Measurements from ENCODE around the gene FRAS1. TPM values are rescaled to one million over a fixed set of nuclear protein-coding genes. Genes with fewer than 3 reads are reported as not detected.

FRAS1 gene
- total and polyA plus RNA-seq, 4 experiments from 2014 or later, result not detected

DNA sequence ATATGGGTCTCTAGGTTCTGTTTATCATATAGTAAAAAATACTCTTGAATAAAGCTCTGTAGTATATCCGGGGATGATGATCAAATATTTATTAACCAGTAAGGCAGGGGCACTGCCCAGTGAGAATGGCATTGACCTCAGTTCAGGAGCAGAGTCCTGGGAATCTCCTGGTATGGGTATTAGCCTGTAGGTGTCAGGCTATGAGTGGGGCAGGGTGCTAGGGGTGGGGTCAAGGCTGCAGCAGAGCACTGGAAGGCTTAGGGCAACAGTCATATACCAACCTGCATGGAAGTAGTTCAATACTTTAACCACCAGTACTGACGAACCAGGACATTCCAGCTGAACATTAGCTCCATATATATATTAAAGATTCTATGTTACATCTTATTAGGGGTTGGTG is 274.1 kb downstream of the FRAS1 start:
- no peaks in the 10 kb centered on the region for H3K4me1 Mint-ChIP-seq
- DNase-seq, result no peak
- no peak overlapping the region for H3K4me3 Mint-ChIP-seq
- ChIA-PET CTCF (ENCODE audit: partially characterized antibody) (no interaction called here), POLR2A (ENCODE audit: partially characterized antibody) (no interaction called here)
- H3K9me3 Mint-ChIP-seq, result no peaks in the 10 kb centered on the region
- Histone ChIP-seq H3K27me3 (ENCODE audit: insufficient read depth, low read length) (no peaks in the 10 kb centered on the region), H3K36me3 (ENCODE audit: insufficient read depth, low read length) (no peaks in the 10 kb centered on the region), H3K4me1 (ENCODE audit: insufficient read depth, low read length) (no peaks in the 10 kb centered on the region), H3K9me3 (ENCODE audit: control insufficient read depth in 1 of 2, low read length in 2 of 2) (no peaks in the 10 kb centered on the region), H3K27ac (ENCODE audit: low read depth, low read length) (no peak overlapping the region), H3K4me3 (ENCODE audit: low read length in 2 of 2) (no peak overlapping the region)
- no peaks in the 10 kb centered on the region for H3K36me3 Mint-ChIP-seq
- H3K27me3 Mint-ChIP-seq, result no peaks in the 10 kb centered on the region
- intact Hi-C loops (cut with micrococcal nuclease), result no loop called here
- no peak overlapping the region for H3K27ac Mint-ChIP-seq

DNA sequence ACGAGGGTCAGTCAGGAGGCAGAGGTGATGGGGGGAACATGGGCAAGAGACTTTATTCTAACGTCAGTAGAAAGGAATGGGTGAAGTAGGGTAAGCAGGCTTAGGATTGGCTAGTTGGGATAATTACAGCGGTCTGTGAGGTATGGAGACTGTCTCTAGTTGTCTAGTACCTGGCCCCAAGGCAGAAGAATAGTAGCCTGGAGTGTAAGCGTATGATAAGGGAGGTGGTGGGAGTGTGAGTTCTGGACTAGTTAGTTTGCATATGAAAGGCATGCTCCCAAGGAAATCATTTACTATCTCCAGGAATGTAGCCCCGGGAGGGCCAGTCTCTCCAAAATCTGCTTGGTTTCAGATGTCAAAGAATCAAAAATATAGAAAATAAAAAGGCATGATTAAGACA is 274.8 kb downstream of the FRAS1 start:
- intact Hi-C loops (cut with micrococcal nuclease), result no loop called here
- H3K27ac ChIP-seq (ENCODE audit: low read depth, low read length), result no peak overlapping the region
- CTCF ChIA-PET (ENCODE audit: partially characterized antibody), result no interaction called here
- H3K27ac Mint-ChIP-seq, result no peak overlapping the region
- no peaks in the 10 kb centered on the region for H3K9me3 Mint-ChIP-seq
- no peaks in the 10 kb centered on the region for H3K4me1 Mint-ChIP-seq
- no peak overlapping the region for H3K4me3 Mint-ChIP-seq
- H3K27me3 Mint-ChIP-seq, result no peaks in the 10 kb centered on the region
- H3K36me3 Mint-ChIP-seq, result no peaks in the 10 kb centered on the region
- H3K9me3 ChIP-seq (ENCODE audit: control insufficient read depth in 1 of 2, low read length in 2 of 2), result no peaks in the 10 kb centered on the region
- H3K36me3 ChIP-seq (ENCODE audit: insufficient read depth, low read length), result no peaks in the 10 kb centered on the region
- H3K27me3 ChIP-seq (ENCODE audit: insufficient read depth, low read length), result no peaks in the 10 kb centered on the region
- DNase-seq, result no peak
- no peak overlapping the region for H3K4me3 ChIP-seq (ENCODE audit: low read length in 2 of 2)
- no peaks in the 10 kb centered on the region for H3K4me1 ChIP-seq (ENCODE audit: insufficient read depth, low read length)
- POLR2A ChIA-PET (ENCODE audit: partially characterized antibody), result no interaction called here

DNA sequence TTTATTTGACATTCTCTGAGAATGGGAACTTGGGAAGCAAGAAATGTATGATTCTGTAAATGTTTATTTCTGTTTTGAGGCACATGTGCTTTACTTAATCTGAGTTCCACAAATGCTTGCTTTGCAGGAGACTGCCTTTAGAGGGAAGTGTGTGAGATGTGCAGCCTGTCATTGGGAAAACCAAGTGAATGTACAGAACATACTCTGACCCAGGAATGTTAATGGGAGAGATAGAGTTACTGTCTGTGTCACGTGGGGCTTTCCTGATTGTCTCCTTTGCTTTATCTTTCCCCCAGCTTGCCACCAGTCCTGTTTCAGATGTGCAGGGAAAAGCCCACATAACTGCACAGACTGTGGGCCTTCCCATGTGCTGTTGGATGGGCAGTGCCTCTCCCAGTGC is 275.9 kb downstream of the FRAS1 start:
- Mint-ChIP-seq H3K9me3 (no peaks in the 10 kb centered on the region), H3K36me3 (no peaks in the 10 kb centered on the region), H3K27me3 (no peaks in the 10 kb centered on the region), H3K4me3 (no peak overlapping the region), H3K4me1 (no peaks in the 10 kb centered on the region), H3K27ac (no peak overlapping the region)
- Histone ChIP-seq H3K27ac (ENCODE audit: low read depth, low read length) (no peak overlapping the region), H3K27me3 (ENCODE audit: insufficient read depth, low read length) (no peaks in the 10 kb centered on the region), H3K36me3 (ENCODE audit: insufficient read depth, low read length) (no peaks in the 10 kb centered on the region), H3K4me1 (ENCODE audit: insufficient read depth, low read length) (no peaks in the 10 kb centered on the region), H3K4me3 (ENCODE audit: low read length in 2 of 2) (no peak overlapping the region), H3K9me3 (ENCODE audit: control insufficient read depth in 1 of 2, low read length in 2 of 2) (no peaks in the 10 kb centered on the region)
- intact Hi-C loops (cut with micrococcal nuclease), result no loop called here
- DNase-seq, result no peak
- ChIA-PET POLR2A (ENCODE audit: partially characterized antibody) (no interaction called here), CTCF (ENCODE audit: partially characterized antibody) (no interaction called here)

DNA sequence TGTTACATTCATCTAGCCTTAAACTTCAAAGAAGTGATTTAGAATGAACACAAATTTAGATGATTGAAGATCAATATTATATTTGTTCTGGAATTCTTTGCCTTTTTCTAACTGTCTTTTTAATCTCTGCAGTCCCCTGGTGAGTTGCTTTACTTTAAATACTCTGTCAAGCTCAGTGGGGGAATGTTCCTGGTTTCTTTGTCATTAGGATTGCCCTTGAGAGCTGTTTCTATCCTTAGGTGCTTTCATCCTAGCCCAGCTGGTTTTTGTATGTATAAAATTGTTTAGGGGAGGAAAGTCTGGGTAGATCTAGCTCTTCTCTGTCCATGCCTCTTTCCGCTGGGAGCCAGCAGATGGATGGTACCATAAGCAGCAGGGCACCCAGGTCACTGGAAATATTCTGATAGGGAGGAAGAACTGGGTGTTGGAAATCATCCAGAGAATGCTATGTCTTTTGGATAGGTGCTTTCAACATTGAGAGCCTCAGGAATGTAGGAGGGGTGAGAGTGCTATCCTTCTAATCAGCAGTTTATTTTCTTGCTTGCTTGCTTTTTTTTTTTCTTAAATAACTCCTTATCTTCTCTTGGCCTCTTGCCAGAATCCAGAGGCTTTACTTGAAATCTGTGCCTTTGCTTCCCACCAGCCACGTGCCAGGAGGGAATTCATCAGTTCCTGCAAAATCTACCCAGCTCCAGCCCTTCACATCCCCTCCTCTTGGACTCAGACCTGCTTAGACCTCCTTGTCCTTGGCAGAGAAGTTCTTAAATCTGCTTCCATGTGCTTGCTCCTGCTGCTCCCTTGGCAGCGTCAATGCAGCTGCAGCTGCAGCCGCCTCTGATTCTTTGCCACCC is 279.2 kb downstream of the FRAS1 start:
- H3K36me3 Mint-ChIP-seq, result no peaks in the 10 kb centered on the region

DNA sequence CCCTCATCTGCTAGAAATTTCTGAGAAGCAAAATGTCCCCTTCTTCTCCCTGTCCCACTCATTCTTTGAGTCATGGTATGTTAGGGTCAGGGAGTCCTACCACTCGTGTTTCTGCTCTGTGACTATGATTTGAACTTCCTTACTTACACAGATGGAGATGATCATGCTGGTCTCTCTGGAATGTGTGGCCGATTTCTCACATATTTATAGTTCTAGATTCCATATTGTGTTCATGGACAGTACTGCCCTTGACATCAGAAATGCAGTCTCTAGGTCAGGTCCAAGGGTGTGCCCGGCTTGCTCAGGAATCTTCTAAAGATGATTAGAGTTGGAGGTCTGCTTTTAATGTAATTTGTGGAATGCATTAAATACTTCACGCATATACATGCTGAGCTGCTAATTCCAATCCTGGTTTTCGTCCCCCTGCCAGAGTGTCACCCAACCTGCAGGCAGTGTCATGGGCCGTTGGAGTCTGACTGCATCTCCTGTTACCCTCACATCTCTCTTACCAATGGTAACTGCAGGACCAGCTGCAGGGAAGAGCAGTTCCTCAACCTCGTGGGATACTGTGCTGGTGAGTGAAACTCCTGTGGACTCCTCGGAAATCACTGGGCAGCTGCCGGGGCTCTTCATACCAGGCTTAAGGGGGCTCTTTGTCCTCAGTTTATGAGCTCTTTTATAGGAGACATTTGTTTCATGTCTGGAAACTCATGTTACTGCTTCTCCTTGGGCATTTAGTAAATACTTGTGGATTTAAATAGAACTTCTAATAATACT is 280.3 kb downstream of the FRAS1 start:
- no peaks in the 10 kb centered on the region for H3K4me1 ChIP-seq (ENCODE audit: insufficient read depth, low read length)
- intact Hi-C loops (cut with micrococcal nuclease), result no loop called here

More for the DNA sequence above, 279.2 kb downstream of the FRAS1 start:
- Mint-ChIP-seq H3K27me3 (peaks cover 2 to 6% of the 10 kb centered on the region in 2 donors), H3K9me3 (no peaks in the 10 kb centered on the region), H3K27ac (no peak overlapping the region), H3K4me3 (no peak overlapping the region), H3K4me1 (no peaks in the 10 kb centered on the region)
- no peak for DNase-seq
- Histone ChIP-seq H3K36me3 (ENCODE audit: insufficient read depth, low read length) (no peaks in the 10 kb centered on the region), H3K27me3 (ENCODE audit: insufficient read depth, low read length) (no peaks in the 10 kb centered on the region), H3K27ac (ENCODE audit: low read depth, low read length) (no peak overlapping the region), H3K4me3 (ENCODE audit: low read length in 2 of 2) (no peak overlapping the region), H3K4me1 (ENCODE audit: insufficient read depth, low read length) (no peaks in the 10 kb centered on the region), H3K9me3 (ENCODE audit: control insufficient read depth in 1 of 2, low read length in 2 of 2) (no peaks in the 10 kb centered on the region)
- intact Hi-C loops (cut with micrococcal nuclease), result no loop called here
- ChIA-PET POLR2A (ENCODE audit: partially characterized antibody) (no interaction called here), CTCF (ENCODE audit: partially characterized antibody) (no interaction called here)

DNA sequence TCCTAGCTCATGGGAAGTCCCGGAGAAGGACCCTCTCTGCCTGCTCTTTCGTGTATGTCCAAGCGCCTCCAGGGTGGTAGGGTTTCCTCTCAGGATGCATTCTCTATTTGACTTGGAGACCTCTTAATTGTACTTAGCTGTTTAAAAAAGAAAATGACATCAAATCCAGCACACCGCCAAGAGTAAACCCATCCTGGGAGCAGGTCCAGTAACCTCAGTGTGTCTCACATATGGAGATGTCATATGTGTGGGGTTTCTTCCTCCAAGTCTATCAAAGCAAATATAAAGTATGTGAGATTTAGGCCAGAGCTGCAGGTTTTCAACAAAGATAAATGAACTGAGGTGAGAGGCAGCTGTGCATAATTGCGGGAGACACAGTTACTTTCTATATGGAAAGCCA is 285.0 kb downstream of the FRAS1 start:
- Histone ChIP-seq H3K27me3 (ENCODE audit: insufficient read depth, low read length) (no peaks in the 10 kb centered on the region), H3K27ac (ENCODE audit: low read depth, low read length) (no peak overlapping the region), H3K4me3 (ENCODE audit: low read length in 2 of 2) (no peak overlapping the region), H3K9me3 (ENCODE audit: control insufficient read depth in 1 of 2, low read length in 2 of 2) (no peaks in the 10 kb centered on the region), H3K4me1 (ENCODE audit: insufficient read depth, low read length) (no peaks in the 10 kb centered on the region), H3K36me3 (ENCODE audit: insufficient read depth, low read length) (no peaks in the 10 kb centered on the region)
- no peak overlapping the region for H3K4me3 Mint-ChIP-seq
- ChIA-PET CTCF (ENCODE audit: partially characterized antibody) (no interaction called here), POLR2A (ENCODE audit: partially characterized antibody) (no interaction called here)
- no peak overlapping the region for H3K27ac Mint-ChIP-seq
- H3K9me3 Mint-ChIP-seq, result peaks cover 0 to 4% (median 0%) of the 10 kb centered on the region in 8 donors
- no peak for DNase-seq
- no peaks in the 10 kb centered on the region for H3K36me3 Mint-ChIP-seq
- intact Hi-C loops (cut with micrococcal nuclease), result no loop called here
- peaks cover 2 to 6% of the 10 kb centered on the region in 2 donors for H3K27me3 Mint-ChIP-seq
- H3K4me1 Mint-ChIP-seq, result no peaks in the 10 kb centered on the region

More for the DNA sequence above, 280.3 kb downstream of the FRAS1 start:
- Histone ChIP-seq H3K36me3 (ENCODE audit: insufficient read depth, low read length) (no peaks in the 10 kb centered on the region), H3K4me3 (ENCODE audit: low read length in 2 of 2) (no peak overlapping the region), H3K27ac (ENCODE audit: low read depth, low read length) (no peak overlapping the region), H3K27me3 (ENCODE audit: insufficient read depth, low read length) (no peaks in the 10 kb centered on the region), H3K9me3 (ENCODE audit: control insufficient read depth in 1 of 2, low read length in 2 of 2) (no peaks in the 10 kb centered on the region)
- no peaks in the 10 kb centered on the region for H3K9me3 Mint-ChIP-seq
- peaks cover 2 to 6% of the 10 kb centered on the region in 2 donors for H3K27me3 Mint-ChIP-seq
- ChIA-PET CTCF (ENCODE audit: partially characterized antibody) (no interaction called here), POLR2A (ENCODE audit: partially characterized antibody) (no interaction called here)
- no peaks in the 10 kb centered on the region for H3K36me3 Mint-ChIP-seq
- H3K4me1 Mint-ChIP-seq, result no peaks in the 10 kb centered on the region
- H3K27ac Mint-ChIP-seq, result no peak overlapping the region
- DNase-seq, result no peak
- no peak overlapping the region for H3K4me3 Mint-ChIP-seq

DNA sequence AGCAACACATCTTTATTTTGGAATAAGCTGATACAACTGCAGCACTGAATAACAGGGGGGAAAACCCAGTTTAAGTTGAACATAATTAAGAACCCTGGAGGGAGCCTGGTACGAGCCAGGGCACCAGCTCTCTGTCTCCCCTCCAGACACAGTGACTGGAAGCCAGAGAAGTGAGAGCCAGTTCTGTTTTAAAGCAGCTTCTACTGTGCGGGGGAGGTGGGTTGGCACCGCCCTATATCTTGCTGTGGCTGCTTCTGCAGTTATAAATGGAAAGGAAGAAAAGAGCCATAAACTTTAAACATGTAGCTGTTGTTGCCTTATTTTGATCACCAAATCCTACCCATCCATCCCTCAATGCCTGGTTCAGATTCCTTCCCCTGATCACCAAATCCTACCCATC is 286.6 kb downstream of the FRAS1 start:
- no peaks in the 10 kb centered on the region for H3K36me3 ChIP-seq (ENCODE audit: insufficient read depth, low read length)
- H3K27ac Mint-ChIP-seq, result no peak overlapping the region
- H3K27me3 Mint-ChIP-seq, result peaks cover 2 to 6% of the 10 kb centered on the region in 2 donors
- POLR2A ChIA-PET (ENCODE audit: partially characterized antibody), result no interaction called here
- intact Hi-C loops (cut with micrococcal nuclease), result no loop called here
- peaks cover 0 to 4% (median 0%) of the 10 kb centered on the region in 8 donors for H3K9me3 Mint-ChIP-seq
- H3K9me3 ChIP-seq (ENCODE audit: control insufficient read depth in 1 of 2, low read length in 2 of 2), result no peaks in the 10 kb centered on the region
- H3K4me3 Mint-ChIP-seq, result no peak overlapping the region
- H3K36me3 Mint-ChIP-seq, result no peaks in the 10 kb centered on the region
- no peaks in the 10 kb centered on the region for H3K4me1 Mint-ChIP-seq
- no peak overlapping the region for H3K4me3 ChIP-seq (ENCODE audit: low read length in 2 of 2)
- H3K4me1 ChIP-seq (ENCODE audit: insufficient read depth, low read length), result no peaks in the 10 kb centered on the region
- H3K27ac ChIP-seq (ENCODE audit: low read depth, low read length), result no peak overlapping the region
- no peak for DNase-seq
- no peaks in the 10 kb centered on the region for H3K27me3 ChIP-seq (ENCODE audit: insufficient read depth, low read length)
- CTCF ChIA-PET (ENCODE audit: partially characterized antibody), result interaction anchor here (1.2 kb wide), 1 partner anchor 11 kb away, joined by 3 read pairs; no protein-coding TSS in a partner anchor

Data from CD4-positive, alpha-beta memory T cell (primary cell).